ENCODE results near the gene SEMA6A.

SEMA6A gene

DNA sequence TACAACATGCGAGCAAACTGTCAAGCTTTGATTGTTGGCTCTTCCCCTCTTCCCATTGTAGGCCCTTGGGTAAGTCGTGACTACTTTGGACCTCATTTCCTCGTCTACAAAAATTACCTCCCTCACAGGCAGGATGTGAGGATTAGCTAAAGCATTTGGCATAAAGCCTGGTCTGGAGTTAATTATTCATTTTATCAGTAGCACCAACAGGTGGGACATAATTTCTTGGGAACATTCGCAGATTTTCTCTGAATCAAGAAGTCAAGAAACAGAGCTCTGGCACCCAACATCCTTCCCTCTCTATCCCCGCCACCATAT lies 39.9 kb upstream of the SEMA6A start:
- Histone ChIP-seq H3K27ac (ENCODE audit: poor library complexity, severe bottlenecking) (no peak overlapping the region), H3K4me3 (ENCODE audit: severe bottlenecking) (no peak overlapping the region), H3K27me3 (ENCODE audit: insufficient read depth, poor library complexity, severe bottlenecking) (no peaks in the 10 kb centered on the region), H3K4me1 (ENCODE audit: insufficient read depth, poor library complexity, severe bottlenecking) (no peaks in the 10 kb centered on the region), H3K36me3 (ENCODE audit: low read depth) (no peaks in the 10 kb centered on the region), H3K9me3 (ENCODE audit: severe bottlenecking) (no peaks in the 10 kb centered on the region)
- ATAC-seq (ENCODE audit: low read depth), result no peak
- TF ChIP-seq, protein P1, sequence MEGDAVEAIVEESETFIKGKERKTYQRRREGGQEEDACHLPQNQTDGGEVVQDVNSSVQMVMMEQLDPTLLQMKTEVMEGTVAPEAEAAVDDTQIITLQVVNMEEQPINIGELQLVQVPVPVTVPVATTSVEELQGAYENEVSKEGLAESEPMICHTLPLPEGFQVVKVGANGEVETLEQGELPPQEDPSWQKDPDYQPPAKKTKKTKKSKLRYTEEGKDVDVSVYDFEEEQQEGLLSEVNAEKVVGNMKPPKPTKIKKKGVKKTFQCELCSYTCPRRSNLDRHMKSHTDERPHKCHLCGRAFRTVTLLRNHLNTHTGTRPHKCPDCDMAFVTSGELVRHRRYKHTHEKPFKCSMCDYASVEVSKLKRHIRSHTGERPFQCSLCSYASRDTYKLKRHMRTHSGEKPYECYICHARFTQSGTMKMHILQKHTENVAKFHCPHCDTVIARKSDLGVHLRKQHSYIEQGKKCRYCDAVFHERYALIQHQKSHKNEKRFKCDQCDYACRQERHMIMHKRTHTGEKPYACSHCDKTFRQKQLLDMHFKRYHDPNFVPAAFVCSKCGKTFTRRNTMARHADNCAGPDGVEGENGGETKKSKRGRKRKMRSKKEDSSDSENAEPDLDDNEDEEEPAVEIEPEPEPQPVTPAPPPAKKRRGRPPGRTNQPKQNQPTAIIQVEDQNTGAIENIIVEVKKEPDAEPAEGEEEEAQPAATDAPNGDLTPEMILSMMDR (IDR thresholded peaks at IDR 0.05; ENCODE audit: poor library complexity, severe bottlenecking), result no peak
- DNase-seq (ENCODE audit: low spot score), result no peak

DNA sequence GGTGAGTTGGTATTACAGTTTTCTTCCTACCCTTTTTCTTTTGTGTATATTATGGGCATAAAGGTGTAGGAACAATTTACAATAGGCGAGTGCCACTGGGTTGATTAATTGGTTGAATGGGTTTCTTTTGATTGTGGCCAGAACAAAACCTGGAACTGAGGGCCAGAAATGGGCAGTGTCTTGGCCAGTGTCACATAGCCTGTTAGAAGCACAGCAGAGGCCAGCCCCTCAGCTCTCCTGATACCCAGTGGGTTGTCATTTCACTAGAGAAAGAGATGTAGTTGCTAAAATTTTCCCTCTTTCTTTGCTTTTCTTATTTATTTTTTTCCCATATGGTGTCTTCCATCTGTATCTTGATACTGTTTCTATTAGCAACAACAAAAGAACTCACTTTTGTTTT lies 38.8 kb upstream of the SEMA6A start:
- Histone ChIP-seq H3K27ac (ENCODE audit: poor library complexity, severe bottlenecking) (no peak overlapping the region), H3K9me3 (ENCODE audit: severe bottlenecking) (no peaks in the 10 kb centered on the region), H3K4me1 (ENCODE audit: insufficient read depth, poor library complexity, severe bottlenecking) (no peaks in the 10 kb centered on the region), H3K27me3 (ENCODE audit: insufficient read depth, poor library complexity, severe bottlenecking) (no peaks in the 10 kb centered on the region), H3K4me3 (ENCODE audit: severe bottlenecking) (no peak overlapping the region), H3K36me3 (ENCODE audit: low read depth) (no peaks in the 10 kb centered on the region)
- ATAC-seq (ENCODE audit: low read depth), result no peak
- TF ChIP-seq, protein P1 (IDR thresholded peaks at IDR 0.05; ENCODE audit: poor library complexity, severe bottlenecking), result no peak
- DNase-seq (ENCODE audit: low spot score), result no peak

DNA sequence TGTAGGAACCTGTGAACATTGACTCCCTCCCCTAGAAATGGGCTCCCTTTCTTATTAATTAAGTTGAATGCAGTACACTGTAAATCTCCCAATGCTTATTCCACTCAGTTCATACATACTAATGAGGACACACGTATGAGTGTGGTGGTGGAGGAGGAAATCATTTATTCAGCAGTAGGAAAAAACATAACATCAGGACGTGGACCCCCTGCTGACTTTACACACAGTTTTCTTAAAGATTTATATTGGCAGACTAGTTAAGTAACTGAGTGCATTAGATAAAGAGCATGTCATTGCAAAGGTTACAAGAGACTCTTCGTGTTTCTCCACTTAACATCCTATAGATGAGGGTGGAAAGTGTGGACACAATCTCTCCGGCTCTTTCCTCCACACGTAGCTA lies 37.8 kb upstream of the SEMA6A start:
- Histone ChIP-seq H3K4me3 (ENCODE audit: severe bottlenecking) (no peak overlapping the region), H3K9me3 (ENCODE audit: severe bottlenecking) (no peaks in the 10 kb centered on the region), H3K36me3 (ENCODE audit: low read depth) (no peaks in the 10 kb centered on the region), H3K27me3 (ENCODE audit: insufficient read depth, poor library complexity, severe bottlenecking) (no peaks in the 10 kb centered on the region), H3K27ac (ENCODE audit: poor library complexity, severe bottlenecking) (no peak overlapping the region), H3K4me1 (ENCODE audit: insufficient read depth, poor library complexity, severe bottlenecking) (no peaks in the 10 kb centered on the region)
- ATAC-seq (ENCODE audit: low read depth) (no peak), DNase-seq (ENCODE audit: low spot score) (no peak)
- TF ChIP-seq, protein P1 (IDR thresholded peaks at IDR 0.05; ENCODE audit: poor library complexity, severe bottlenecking), result no peak

GRCh38 chr5:116605310-116606070 lies 30.9 kb upstream of the SEMA6A start:
- Histone ChIP-seq H3K27me3 (ENCODE audit: insufficient read depth, poor library complexity, severe bottlenecking) (peaks cover 13% of the 10 kb centered on the region), H3K27ac (ENCODE audit: poor library complexity, severe bottlenecking) (no peak overlapping the region), H3K9me3 (ENCODE audit: severe bottlenecking) (no peaks in the 10 kb centered on the region), H3K36me3 (ENCODE audit: low read depth) (no peaks in the 10 kb centered on the region), H3K4me3 (ENCODE audit: severe bottlenecking) (no peak overlapping the region), H3K4me1 (ENCODE audit: insufficient read depth, poor library complexity, severe bottlenecking) (no peaks in the 10 kb centered on the region)
- DNase-seq (ENCODE audit: low spot score) (no peak), ATAC-seq (ENCODE audit: low read depth) (no peak)
- TF ChIP-seq, protein P1 (IDR thresholded peaks at IDR 0.05; ENCODE audit: poor library complexity, severe bottlenecking), result no peak

GRCh38 chr5:116604805-116605204 lies 30.2 kb upstream of the SEMA6A start:
- no peaks in the 10 kb centered on the region for H3K36me3 ChIP-seq (ENCODE audit: low read depth)
- no peaks in the 10 kb centered on the region for H3K9me3 ChIP-seq (ENCODE audit: severe bottlenecking)
- H3K4me3 ChIP-seq (ENCODE audit: severe bottlenecking), result no peak overlapping the region
- DNase-seq (ENCODE audit: low spot score) (no peak), ATAC-seq (ENCODE audit: low read depth) (no peak)
- H3K27ac ChIP-seq (ENCODE audit: poor library complexity, severe bottlenecking), result no peak overlapping the region
- H3K4me1 ChIP-seq (ENCODE audit: insufficient read depth, poor library complexity, severe bottlenecking), result no peaks in the 10 kb centered on the region
- TF ChIP-seq, protein P1 (IDR thresholded peaks at IDR 0.05; ENCODE audit: poor library complexity, severe bottlenecking), result no peak
- H3K27me3 ChIP-seq (ENCODE audit: insufficient read depth, poor library complexity, severe bottlenecking), result peaks cover 13% of the 10 kb centered on the region

Data from RWPE2 (cell line).